HepG2 (cell line): ENCODE results near the gene TH. TPM values are rescaled to one million over a fixed set of nuclear protein-coding genes. Genes with fewer than 3 reads are reported as not detected.

Experiments used
- ATAC-seq: fragments of 200-7000 bp; cut with Tn5 transposase; 3 replicates; pipeline ENCODE4 v1.9.1; 2020; ENCODE audit warnings: mild to moderate bottlenecking, moderate library complexity
- BruUV-seq: library from RNA; stranded (reverse); fragments of 400-500 nt; replicated peaks from 2 replicates; lab custom pipeline; 2021; lab: Mats Ljungman, UMichigan
- CTCF ChIA-PET: fragments of 300-600 bp; formaldehyde crosslinking; extraction: SDS; loops from one replicate; lab custom pipeline; 2021; ENCODE audit warnings: low total read pairs, inconsistent platforms, low intra/inter-chr PET ratio; lab: Yijun Ruan, JAX
- POLR2A ChIA-PET: fragments of 350-600 bp; sonication (Branson Sonifier 250); formaldehyde crosslinking; loops from one replicate; lab custom pipeline; 2020; ENCODE audit warnings: antibody characterized with exemption, inconsistent platforms; lab: Yijun Ruan, JAX
- DNase-seq: peaks from one replicate; pipeline ENCODE4 v3.0.0-alpha.2; 2015; ENCODE audit warnings: low spot score
- FAIRE-seq: peaks from 3 replicates; lab custom pipeline; 2011; peaks lifted over from hg19 to GRCh38; lab: Jason Lieb, UNC
- H2AFZ ChIP-seq: one replicate; pipeline ENCODE4 v1.6.1; 2011; ENCODE audit warnings: low read length, inconsistent platforms
- H3K27ac ChIP-seq: fragments of 300-600 bp; 3 replicates; pipeline ENCODE4 v1.8.0; 2011; ENCODE audit warnings: mixed run types, mild to moderate bottlenecking, mixed read lengths, low read length, inconsistent platforms; ENCODE audit not compliant: insufficient read depth; ENCODE audit errors: extremely low read length
- H3K27me3 ChIP-seq, 2 experiments: fragments of 200-600 bp in 1 of 2; 2 replicates in 1 of 2; 3 replicates in 1 of 2; pipeline versions ENCODE4 v1.6.0 to v1.8.0; 2011; ENCODE audit warnings: low read length in 2 of 2, mild to moderate bottlenecking in 2 of 2, moderate library complexity in 2 of 2, inconsistent platforms in 1 of 2; ENCODE audit not compliant: insufficient read depth in 2 of 2, control insufficient read depth in 1 of 2
- H3K36me3 ChIP-seq, 2 experiments: fragments of 200-600 bp in 1 of 2; replicated peaks in 1 of 2; 2 replicates in 1 of 2; 3 replicates in 1 of 2; pipeline versions ENCODE4 v1.5.1 to v1.8.0; 2011; ENCODE audit warnings: low read length in 2 of 2, inconsistent platforms in 1 of 2; ENCODE audit not compliant: insufficient read depth in 2 of 2, control insufficient read depth in 1 of 2
- H3K4me1 ChIP-seq: 2 replicates; pipeline ENCODE4 v1.5.1; 2012; ENCODE audit warnings: low read length, inconsistent platforms; ENCODE audit not compliant: insufficient read depth
- H3K4me2 ChIP-seq: 2 replicates; pipeline ENCODE4 v1.6.0; 2011; ENCODE audit warnings: low read depth, low read length, inconsistent platforms
- H3K4me3 ChIP-seq, 3 experiments: fragments of 200-600 bp in 1 of 3; sonication (generic), shearing (Covaris generic) in 1 of 3; replicated peaks in 1 of 3; 2 replicates each; pipeline ENCODE4 v1.5.1; 2011 to 2016; ENCODE audit warnings: low read length in 3 of 3, inconsistent platforms in 2 of 3, low read depth in 2 of 3, mild to moderate bottlenecking in 2 of 3, control low read depth in 1 of 3, mixed read lengths in 1 of 3; ENCODE audit not compliant: insufficient read depth in 1 of 3
- H3K79me2 ChIP-seq: one replicate; pipeline ENCODE4 v1.6.1; 2011; ENCODE audit warnings: low read length, inconsistent platforms; ENCODE audit not compliant: insufficient read depth
- H3K9ac ChIP-seq: 2 replicates; pipeline ENCODE4 v1.6.0; 2011; ENCODE audit warnings: mild to moderate bottlenecking, low read depth, low read length, inconsistent platforms; ENCODE audit not compliant: insufficient read depth
- H3K9me3 ChIP-seq: 2 replicates; pipeline ENCODE4 v1.5.1; 2012; ENCODE audit warnings: mild to moderate bottlenecking, low read length
- H4K20me1 ChIP-seq: 2 replicates; pipeline ENCODE4 v1.6.0; 2011; ENCODE audit warnings: inconsistent platforms, mild to moderate bottlenecking, low read length, moderate library complexity; ENCODE audit not compliant: insufficient read depth
- ELF4 ChIP-seq: sonication (generic); formaldehyde crosslinking; IDR thresholded peaks from 2 replicates; pipeline ENCODE4 v1.5.0; 2020; ENCODE audit warnings: missing genetic modification reagents, mild to moderate bottlenecking, moderate library complexity, borderline replicate concordance
- FOXA3 ChIP-seq: IDR thresholded peaks from 2 replicates; pipeline ENCODE4 v1.6.1; 2016; ENCODE audit warnings: missing genetic modification reagents, missing compliant biosample characterization
- FOXJ3 ChIP-seq: sonication (generic); formaldehyde crosslinking; IDR thresholded peaks from 2 replicates; pipeline ENCODE4 v1.4.0; 2020; ENCODE audit warnings: missing genetic modification reagents, mild to moderate bottlenecking, borderline replicate concordance
- HHEX ChIP-seq: IDR thresholded peaks from 2 replicates; pipeline ENCODE4 v1.6.1; 2016; ENCODE audit warnings: control low read depth
- MEIS2 ChIP-seq: sonication (generic); formaldehyde crosslinking; IDR thresholded peaks from 2 replicates; pipeline ENCODE4 v1.9.0; 2021; ENCODE audit warnings: mild to moderate bottlenecking, missing genetic modification reagents
- RBM39 ChIP-seq: fragments of 200-400 bp; formaldehyde crosslinking; IDR thresholded peaks from one replicate; pipeline ENCODE4 v1.6.1; 2018; ENCODE audit warnings: antibody characterized with exemption, mild to moderate bottlenecking, low read depth, low read length; ENCODE audit not compliant: poor library complexity, severe bottlenecking
- SMC3 ChIP-seq: IDR thresholded peaks from 2 replicates; pipeline ENCODE4 v1.6.1; 2011; ENCODE audit warnings: low read length, improper control_type of control experiment
- TARDBP ChIP-seq: sonication (generic); formaldehyde crosslinking; IDR thresholded peaks from 2 replicates; pipeline ENCODE4 v1.8.0; 2022; ENCODE audit warnings: mild to moderate bottlenecking, missing genetic modification reagents
- ZBTB10 ChIP-seq: sonication (generic); formaldehyde crosslinking; IDR thresholded peaks from 2 replicates; pipeline ENCODE4 v1.4.0; 2020; ENCODE audit warnings: missing genetic modification reagents, borderline replicate concordance
- ZEB1 ChIP-seq: IDR thresholded peaks from 2 replicates; pipeline ENCODE4 v1.6.1; 2012; ENCODE audit warnings: mild to moderate bottlenecking, low read depth, inconsistent platforms; ENCODE audit not compliant: insufficient replicate concordance
- ZNF12 ChIP-seq: sonication (generic); formaldehyde crosslinking; IDR thresholded peaks from 2 replicates; pipeline ENCODE4 v1.5.0; 2020; ENCODE audit warnings: missing genetic modification reagents
- ZNF24 ChIP-seq: fragments of 450-650 bp; IDR thresholded peaks from 2 replicates; pipeline ENCODE4 v1.6.1; 2017; ENCODE audit warnings: antibody characterized with exemption, mild to moderate bottlenecking
- ZNF260 ChIP-seq: sonication (generic); formaldehyde crosslinking; IDR thresholded peaks from 2 replicates; pipeline ENCODE4 v1.4.0; 2020; ENCODE audit warnings: missing genetic modification reagents, low read depth, mild to moderate bottlenecking, borderline replicate concordance
- ZNF605 ChIP-seq: sonication (generic); formaldehyde crosslinking; IDR thresholded peaks from 2 replicates; pipeline ENCODE4 v1.8.0; 2022; ENCODE audit warnings: mild to moderate bottlenecking, missing genetic modification reagents
- ZNF790 ChIP-seq: sonication (generic); formaldehyde crosslinking; IDR thresholded peaks from 2 replicates; pipeline ENCODE4 v1.8.0; 2022; ENCODE audit warnings: missing genetic modification reagents, mild to moderate bottlenecking, borderline replicate concordance
- ZSCAN31 ChIP-seq: sonication (generic); formaldehyde crosslinking; IDR thresholded peaks from 2 replicates; pipeline ENCODE4 v1.5.0; 2020; ENCODE audit warnings: low read depth, mild to moderate bottlenecking, missing genetic modification reagents
- ZSCAN5A ChIP-seq: sonication (generic); formaldehyde crosslinking; IDR thresholded peaks from 2 replicates; pipeline ENCODE4 v1.8.0; 2022; ENCODE audit warnings: mild to moderate bottlenecking, missing genetic modification reagents, borderline replicate concordance
- WGBS: methylation state at CpG from one replicate; pipeline ENCODE4 v1.1.6; 2017; ENCODE audit warnings: low lambda C conversion rate; 5-methylcytosine and 5-hydroxymethylcytosine counted together
- in situ Hi-C: cut with HindIII; loops from 2 replicates; pipeline ENCODE4 v1.10.0; 2017; ENCODE audit warnings: low pct_unique_long_range_greater_than_20kb; ENCODE audit not compliant: extremely low pct_ligation_motif_present
- intact Hi-C: fragments of 100-400 bp; cut with micrococcal nuclease; formaldehyde crosslinking; loops from one replicate; pipeline ENCODE4 v1.10.0; 2022; ENCODE audit not compliant: unreplicated experiment
- polyA plus RNA-seq, 8 experiments: library from polyadenylated mRNA; depleted of rRNA in 3 of 8; stranded (reverse) in 7 of 8; unstranded in 1 of 8; fragments of >200 nt; fragmentation: Illumina TruSeq in 4 of 8; extraction: Trizol in 4 of 8; gene quantifications; 2 replicates each; pipeline versions ENCODE4 v1.2.1 to v1.2.3, GENCODE V29; 2011 to 2016; ENCODE audit warnings: low read depth in 4 of 8, missing spikeins in 1 of 8, mixed read lengths in 1 of 8; ENCODE audit not compliant: insufficient read depth in 1 of 8
- total RNA-seq, 5 experiments: library from RNA; depleted of rRNA; stranded (reverse); fragments of >200 nt; fragmentation: Illumina TruSeq; extraction: Trizol; gene quantifications; 2 replicates each; pipeline ENCODE4 v1.2.3, GENCODE V29; 2016; ENCODE audit warnings: low read depth in 1 of 5

TH gene
- total and polyA plus RNA-seq, 2 of the 13 experiments (the other 11 are each of a cell fraction or from before 2014, with no cell fraction given): 0.36 TPM; not detected in 1

GRCh38 chr11:2138068-2138430, 33.6 kb downstream of the TH start (continued):
- TF ChIP-seq ELF4 (peak; percentile 50; the same call in 1 of the 2 replicates), ZNF24 (no peak), FOXA3 (no peak), ZSCAN31 (CRISPR knock-in tag) (no peak), ZNF790 (CRISPR knock-in tag) (peak; percentile 66; the same call in 1 of the 2 replicates)

GRCh38 chr11:2137202-2138067, 34.2 kb downstream of the TH start:
- ChIA-PET CTCF (interaction anchor here (1.4 kb wide), 1 partner anchor 15 kb away, joined by 3 read pairs; no protein-coding TSS in a partner anchor), POLR2A (interaction anchor here (0.6 to 6.5 kb wide), 24 partner anchors 8 to 446 kb away, joined by 3 to 108 read pairs (median 4); no protein-coding TSS in a partner anchor)
- intact Hi-C loops: no loop called here
- Histone ChIP-seq H3K4me1 (peaks cover 46% of the 10 kb centered on the region), H3K4me3 (peak overlapping the region; percentile 72 to 84 (median 80)), H4K20me1 (peaks cover 56% of the 10 kb centered on the region), H3K9ac (peak overlapping the region; percentile 72), H3K9me3 (no peaks in the 10 kb centered on the region), H3K4me2 (peak overlapping the region; percentile 75), H2AFZ (no peak overlapping the region), H3K79me2 (peaks cover 17% of the 10 kb centered on the region), H3K27ac (peak overlapping the region; percentile 80), H3K36me3 (peaks cover 15 to 31% of the 10 kb centered on the region in 2 experiments; a peak in 4 of 5 replicates), H3K27me3 (peaks cover 0 to 26% of the 10 kb centered on the region in 2 experiments; a peak in 3 of 5 replicates)
- in situ Hi-C loops: no loop called here
- ATAC-seq (peak; percentile 54), FAIRE-seq (peak; percentile 72), DNase-seq (peak; percentile 80)
- BruUV-seq: no TSS peak
- 3% methylated on average over 20 of the region's 50 CpGs for WGBS
- TF ChIP-seq MEIS2 (CRISPR knock-in tag) (no peak), ZEB1 (no peak), ZNF260 (no peak), HHEX (CRISPR knock-in tag) (no peak), ZNF605 (CRISPR knock-in tag) (0 out of 2 replicates have a peak, but pooled peaks have one; percentile 68), ZNF12 (CRISPR knock-in tag) (no peak), SMC3 (no peak), ZBTB10 (CRISPR knock-in tag) (peak; percentile 52; the same call in 1 of the 2 replicates), TARDBP (peak; percentile 58), RBM39 (no peak), FOXJ3 (CRISPR knock-in tag) (no peak), ZSCAN5A (CRISPR knock-in tag) (0 out of 2 replicates have a peak, but pooled peaks have one; percentile 84)
